SU-DHL-6 (cell line): ENCODE measurements around the gene ARHGEF17.
A peak's percentile ranks its signal among the peaks of the same experiment; 100 is the strongest.

Source experiments
- H2AFZ ChIP-seq: fragments of 200-600 bp; sonication (generic); 2 replicates; pipeline ENCODE4 v1.6.1; 2014; ENCODE audit warnings: low read depth, mild to moderate bottlenecking, moderate library complexity, mixed read lengths, antibody characterized with exemption, low read length; ENCODE audit not compliant: severe bottlenecking
- H3F3A ChIP-seq: fragments of 200-600 bp; shearing (Covaris generic); 2 replicates; pipeline ENCODE4 v1.6.0; 2016; ENCODE audit warnings: antibody characterized with exemption, mild to moderate bottlenecking; ENCODE audit not compliant: insufficient read depth
- H3K27ac ChIP-seq: fragments of 200-600 bp; sonication (generic); 2 replicates; pipeline ENCODE4 v1.5.1; 2016; ENCODE audit warnings: low read depth, mild to moderate bottlenecking, low read length, moderate library complexity, mixed read lengths
- H3K27me3 ChIP-seq: fragments of 200-600 bp; sonication (generic), shearing (Covaris generic); 2 replicates; pipeline ENCODE4 v1.6.0; 2014; ENCODE audit warnings: mild to moderate bottlenecking, low read length
- H3K36me3 ChIP-seq: fragments of 200-600 bp; sonication (generic); 2 replicates; pipeline ENCODE4 v1.6.1; 2014; ENCODE audit warnings: mild to moderate bottlenecking, low read length, mixed read lengths
- H3K4me2 ChIP-seq: fragments of 300-600, 200-600 bp; shearing (Covaris generic), sonication (generic); 2 replicates; pipeline ENCODE4 v1.6.0; 2014; ENCODE audit warnings: low read length, low read depth, mild to moderate bottlenecking; ENCODE audit not compliant: poor library complexity, severe bottlenecking
- H3K4me3 ChIP-seq: fragments of 200-600 bp; sonication (generic); 2 replicates; pipeline ENCODE4 v1.5.1; 2014; ENCODE audit warnings: antibody characterized with exemption, low read length, mild to moderate bottlenecking, mixed read lengths; ENCODE audit not compliant: insufficient read depth, poor library complexity, severe bottlenecking
- H3K79me2 ChIP-seq: fragments of 200-600 bp; sonication (generic); 2 replicates; pipeline ENCODE4 v1.6.1; 2014; ENCODE audit warnings: mild to moderate bottlenecking, low read length, moderate library complexity; ENCODE audit not compliant: insufficient read depth
- H3K9ac ChIP-seq: fragments of 200-600 bp; sonication (generic); 2 replicates; pipeline ENCODE4 v1.7.0; 2014; ENCODE audit warnings: mild to moderate bottlenecking, low read length
- H3K9me2 ChIP-seq: fragments of 200-600 bp; sonication (generic); replicated peaks from 2 replicates; pipeline ENCODE4 v1.6.1; 2014; ENCODE audit warnings: low read length; ENCODE audit not compliant: insufficient read depth
- H3K9me3 ChIP-seq: fragments of 200-600 bp; sonication (generic); 2 replicates; pipeline ENCODE4 v1.6.1; 2014; ENCODE audit warnings: low read length, mixed read lengths; ENCODE audit not compliant: insufficient read depth
- H4K20me1 ChIP-seq: fragments of 200-600 bp; sonication (generic); 2 replicates; pipeline ENCODE4 v1.6.1; 2014; ENCODE audit warnings: low read depth, mild to moderate bottlenecking, antibody characterized with exemption, low read length, moderate library complexity, mixed read lengths
- EZH2phosphoT487 ChIP-seq: fragments of 200-600 bp; sonication (generic), shearing (Covaris generic); conservative IDR thresholded peaks from 2 replicates; pipeline ENCODE4 v1.6.1; 2018; ENCODE audit warnings: mild to moderate bottlenecking, antibody characterized with exemption, low read length, moderate library complexity, mixed read lengths
- TF ChIP-seq, protein P1 (sequence below): fragments of 200-600 bp; sonication (generic); IDR thresholded peaks from one replicate; pipeline ENCODE4 v1.5.1; 2017; ENCODE audit warnings: antibody characterized with exemption, mild to moderate bottlenecking, low read length, moderate library complexity; ENCODE audit not compliant: insufficient read depth, poor library complexity, severe bottlenecking

Gene ARHGEF17

GRCh38 chr11:73306977-73307322 lies 1.1 kb upstream of the ARHGEF17 start:
- Histone ChIP-seq H3K4me2 (peak overlapping the region; percentile 94), H3K79me2 (no peaks in the 10 kb centered on the region), H3K9me2 (no peaks in the 10 kb centered on the region), H3F3A (no peaks in the 10 kb centered on the region), H3K36me3 (no peaks in the 10 kb centered on the region), H2AFZ (peak overlapping the region; percentile 79), H3K4me3 (peak overlapping the region; percentile 84), H3K27ac (no peak overlapping the region), H3K27me3 (no peaks in the 10 kb centered on the region), H3K9me3 (no peaks in the 10 kb centered on the region), H4K20me1 (no peaks in the 10 kb centered on the region), H3K9ac (peak overlapping the region; percentile 40)
- no peak for TF ChIP-seq EZH2phosphoT487
- TF ChIP-seq, protein P1, sequence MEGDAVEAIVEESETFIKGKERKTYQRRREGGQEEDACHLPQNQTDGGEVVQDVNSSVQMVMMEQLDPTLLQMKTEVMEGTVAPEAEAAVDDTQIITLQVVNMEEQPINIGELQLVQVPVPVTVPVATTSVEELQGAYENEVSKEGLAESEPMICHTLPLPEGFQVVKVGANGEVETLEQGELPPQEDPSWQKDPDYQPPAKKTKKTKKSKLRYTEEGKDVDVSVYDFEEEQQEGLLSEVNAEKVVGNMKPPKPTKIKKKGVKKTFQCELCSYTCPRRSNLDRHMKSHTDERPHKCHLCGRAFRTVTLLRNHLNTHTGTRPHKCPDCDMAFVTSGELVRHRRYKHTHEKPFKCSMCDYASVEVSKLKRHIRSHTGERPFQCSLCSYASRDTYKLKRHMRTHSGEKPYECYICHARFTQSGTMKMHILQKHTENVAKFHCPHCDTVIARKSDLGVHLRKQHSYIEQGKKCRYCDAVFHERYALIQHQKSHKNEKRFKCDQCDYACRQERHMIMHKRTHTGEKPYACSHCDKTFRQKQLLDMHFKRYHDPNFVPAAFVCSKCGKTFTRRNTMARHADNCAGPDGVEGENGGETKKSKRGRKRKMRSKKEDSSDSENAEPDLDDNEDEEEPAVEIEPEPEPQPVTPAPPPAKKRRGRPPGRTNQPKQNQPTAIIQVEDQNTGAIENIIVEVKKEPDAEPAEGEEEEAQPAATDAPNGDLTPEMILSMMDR, result no peak

DNA sequence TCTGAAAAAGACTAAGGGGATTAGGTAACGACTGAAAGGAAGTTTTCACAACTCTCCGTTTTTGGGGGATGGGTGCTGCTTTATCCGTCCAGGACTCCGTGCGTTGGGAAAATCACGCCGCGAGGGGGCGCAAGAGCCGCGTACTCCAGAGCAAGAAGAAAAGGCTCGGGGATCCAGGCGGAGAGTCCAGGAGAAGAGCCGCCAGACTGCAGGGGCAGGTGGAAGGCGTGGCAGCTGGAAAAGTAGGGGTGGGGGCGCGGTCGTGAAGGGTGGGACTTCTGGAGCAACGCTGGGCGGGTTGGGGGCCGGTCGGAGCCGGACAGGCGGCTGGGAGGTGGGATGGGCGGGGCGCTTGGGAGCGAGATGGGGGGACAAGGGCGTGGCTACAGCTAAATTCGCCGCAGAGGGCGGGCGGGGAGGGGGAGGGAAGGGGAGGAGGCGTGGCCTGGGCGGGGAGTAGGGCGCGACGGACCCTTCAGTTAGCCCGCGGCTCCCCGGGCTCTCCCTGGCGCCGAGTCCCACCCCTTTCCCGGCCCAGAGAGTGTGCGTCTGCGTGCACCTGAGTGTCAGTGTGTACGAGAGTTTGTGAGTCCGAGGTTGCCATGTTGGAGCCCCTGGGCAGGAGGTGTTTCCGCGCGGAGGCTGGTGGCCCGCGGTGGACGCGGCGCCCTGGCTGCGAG lies 613 bp upstream of the ARHGEF17 start:
- Histone ChIP-seq H4K20me1 (no peaks in the 10 kb centered on the region), H3K36me3 (no peaks in the 10 kb centered on the region), H3K4me2 (peak overlapping the region; percentile 94), H2AFZ (peak overlapping the region; percentile 97), H3K27me3 (no peaks in the 10 kb centered on the region), H3K9me2 (no peaks in the 10 kb centered on the region), H3K9ac (peak overlapping the region; percentile 55), H3K79me2 (no peaks in the 10 kb centered on the region), H3K27ac (no peak overlapping the region), H3K4me3 (peak overlapping the region; percentile 84), H3F3A (no peaks in the 10 kb centered on the region), H3K9me3 (no peaks in the 10 kb centered on the region)
- no peak for TF ChIP-seq EZH2phosphoT487
- TF ChIP-seq, protein P1, result peak; percentile 94

DNA sequence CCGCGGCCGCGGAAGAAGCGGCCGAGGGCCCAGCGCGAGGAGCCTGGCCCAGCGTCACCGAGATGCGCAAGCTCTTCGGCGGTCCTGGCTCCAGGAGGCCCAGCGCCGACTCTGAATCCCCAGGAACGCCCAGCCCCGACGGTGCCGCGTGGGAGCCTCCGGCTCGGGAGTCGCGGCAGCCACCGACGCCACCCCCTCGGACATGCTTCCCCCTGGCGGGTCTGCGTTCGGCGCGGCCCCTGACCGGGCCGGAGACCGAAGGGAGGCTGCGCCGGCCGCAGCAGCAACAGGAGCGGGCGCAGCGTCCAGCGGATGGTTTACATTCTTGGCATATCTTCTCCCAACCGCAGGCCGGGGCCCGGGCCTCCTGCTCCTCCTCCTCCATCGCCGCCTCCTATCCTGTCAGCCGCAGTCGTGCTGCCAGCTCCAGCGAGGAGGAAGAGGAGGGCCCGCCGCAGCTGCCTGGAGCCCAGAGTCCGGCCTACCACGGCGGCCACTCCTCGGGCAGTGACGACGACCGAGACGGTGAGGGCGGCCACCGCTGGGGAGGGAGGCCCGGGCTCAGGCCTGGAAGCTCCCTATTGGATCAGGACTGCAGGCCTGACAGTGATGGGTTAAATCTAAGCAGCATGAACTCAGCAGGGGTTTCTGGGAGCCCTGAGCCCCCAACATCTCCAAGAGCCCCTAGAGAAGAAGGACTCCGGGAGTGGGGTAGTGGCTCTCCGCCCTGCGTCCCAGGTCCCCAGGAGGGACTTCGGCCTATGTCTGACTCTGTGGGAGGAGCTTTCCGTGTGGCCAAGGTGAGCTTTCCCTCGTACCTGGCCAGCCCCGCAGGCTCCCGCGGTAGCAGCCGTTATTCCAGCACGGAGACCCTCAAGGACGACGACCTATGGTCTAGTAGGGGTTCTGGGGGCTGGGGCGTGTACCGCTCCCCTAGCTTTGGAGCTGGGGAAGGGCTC lies 1.2 kb downstream of the ARHGEF17 start:
- Histone ChIP-seq H3K9me3 (no peaks in the 10 kb centered on the region), H3K36me3 (no peaks in the 10 kb centered on the region), H3K27me3 (no peaks in the 10 kb centered on the region), H3K27ac (no peak overlapping the region), H3F3A (no peaks in the 10 kb centered on the region), H3K4me3 (no peak overlapping the region), H3K79me2 (no peaks in the 10 kb centered on the region), H3K4me2 (no peak overlapping the region), H2AFZ (no peak overlapping the region), H3K9ac (no peak overlapping the region), H3K9me2 (no peaks in the 10 kb centered on the region), H4K20me1 (no peaks in the 10 kb centered on the region)
- TF ChIP-seq EZH2phosphoT487, result no peak
- TF ChIP-seq, protein P1, result no peak
